CD14-positive monocyte (primary cell): ENCODE results near the gene KIAA1755. TPM values are rescaled to one million over a fixed set of nuclear protein-coding genes. Genes with fewer than 3 reads are reported as not detected.

Experiments used
- DNase-seq, 3 donors: peaks; one replicate each; pipeline ENCODE4 v3.0.0-alpha.2; 2011 to 2022
- H2AFZ ChIP-seq: 2 replicates; pipeline ENCODE4 v1.6.0; 2012; ENCODE audit warnings: mild to moderate bottlenecking, low read depth, low read length, inconsistent platforms; ENCODE audit not compliant: insufficient read depth, poor library complexity, severe bottlenecking
- H3K27ac ChIP-seq, 2 donors: 1 replicate in 1 of 2; 2 replicates in 1 of 2; pipeline ENCODE4 v1.5.1; 2012 to 2013; ENCODE audit warnings: low read length in 2 of 2, control low read depth in 1 of 2, inconsistent platforms in 1 of 2, low read depth in 1 of 2, mild to moderate bottlenecking in 1 of 2
- H3K27me3 ChIP-seq, 2 donors: one replicate each; pipeline versions ENCODE4 v1.6.0 to v1.6.1; 2011 to 2013; ENCODE audit warnings: low read length in 2 of 2; ENCODE audit not compliant: control insufficient read depth in 2 of 2, insufficient read depth in 2 of 2
- H3K36me3 ChIP-seq, 2 donors: replicated peaks in 1 of 2; 1 replicate in 1 of 2; 2 replicates in 1 of 2; pipeline versions ENCODE4 v1.5.1 to v1.6.1; 2012 to 2013; ENCODE audit warnings: low read length in 2 of 2, control low read depth in 1 of 2, inconsistent platforms in 1 of 2, mild to moderate bottlenecking in 1 of 2; ENCODE audit not compliant: insufficient read depth in 2 of 2, control insufficient read depth in 1 of 2
- H3K4me1 ChIP-seq, 2 donors: 1 replicate in 1 of 2; 2 replicates in 1 of 2; pipeline versions ENCODE4 v1.5.1 to v1.6.1; 2012 to 2013; ENCODE audit warnings: low read length in 2 of 2, control low read depth in 1 of 2, inconsistent platforms in 1 of 2, mild to moderate bottlenecking in 1 of 2, moderate library complexity in 1 of 2; ENCODE audit not compliant: insufficient read depth in 2 of 2, control insufficient read depth in 1 of 2
- H3K4me2 ChIP-seq: replicated peaks from 2 replicates; pipeline ENCODE3; 2012; ENCODE audit warnings: low read length, moderate library complexity, mild to moderate bottlenecking; ENCODE audit not compliant: poor library complexity, severe bottlenecking; ENCODE audit errors: extremely low read depth
- H3K4me3 ChIP-seq, 3 experiments: fragments of 200-600 bp in 1 of 3; sonication (generic) in 1 of 3; replicated peaks in 1 of 3; 1 replicate in 2 of 3; 2 replicates in 1 of 3; pipeline ENCODE4 v1.5.1; 2011 to 2013; ENCODE audit warnings: low read length in 3 of 3, mild to moderate bottlenecking in 3 of 3, control low read depth in 2 of 3, low read depth in 2 of 3, inconsistent platforms in 1 of 3, moderate library complexity in 1 of 3
- H3K79me2 ChIP-seq: 2 replicates; pipeline ENCODE4 v1.6.0; 2012; ENCODE audit warnings: mild to moderate bottlenecking, control low read depth, inconsistent platforms, low read length, moderate library complexity; ENCODE audit not compliant: insufficient read depth
- H3K9ac ChIP-seq: 2 replicates; pipeline ENCODE4 v1.6.0; 2017; ENCODE audit warnings: low read length, mild to moderate bottlenecking; ENCODE audit not compliant: insufficient read depth, poor library complexity, severe bottlenecking
- H3K9me3 ChIP-seq, 2 donors: replicated peaks in 1 of 2; 1 replicate in 1 of 2; 2 replicates in 1 of 2; pipeline versions ENCODE4 v1.5.1 to v1.6.1; 2012 to 2013; ENCODE audit warnings: low read length in 2 of 2, control low read depth in 1 of 2; ENCODE audit not compliant: control insufficient read depth in 1 of 2, insufficient read depth in 1 of 2
- H4K20me1 ChIP-seq: 2 replicates; pipeline ENCODE4 v1.6.0; 2012; ENCODE audit warnings: mild to moderate bottlenecking, low read length, control low read depth, moderate library complexity; ENCODE audit not compliant: insufficient read depth
- H3K27ac Mint-ChIP-seq, 7 donors: one replicate each; pipeline ENCODE4 v1.8.0; 2020; ENCODE audit warnings: mild to moderate bottlenecking in 7 of 7, mixed read lengths in 7 of 7, moderate library complexity in 6 of 7, inconsistent platforms in 2 of 7
- H3K27me3 Mint-ChIP-seq, 3 donors: one replicate each; pipeline ENCODE4 v1.8.0; 2021 to 2022; ENCODE audit warnings: low read depth in 3 of 3, mild to moderate bottlenecking in 3 of 3, mixed read lengths in 3 of 3, moderate library complexity in 3 of 3, inconsistent platforms in 1 of 3
- H3K36me3 Mint-ChIP-seq, 2 donors: one replicate each; pipeline ENCODE4 v1.8.0; 2020; ENCODE audit warnings: mixed read lengths in 2 of 2, inconsistent platforms in 1 of 2, mild to moderate bottlenecking in 1 of 2
- H3K4me1 Mint-ChIP-seq: one replicate; pipeline ENCODE4 v1.8.0; 2020; ENCODE audit warnings: mild to moderate bottlenecking, mixed read lengths
- H3K4me3 Mint-ChIP-seq, 2 donors: one replicate each; pipeline ENCODE4 v1.8.0; 2020; ENCODE audit warnings: mild to moderate bottlenecking in 2 of 2, mixed read lengths in 2 of 2, moderate library complexity in 1 of 2
- H3K9me3 Mint-ChIP-seq, 7 donors: one replicate each; pipeline ENCODE4 v1.8.0; 2020 to 2022; ENCODE audit warnings: mixed read lengths in 7 of 7, mild to moderate bottlenecking in 6 of 7, moderate library complexity in 6 of 7, inconsistent platforms in 2 of 7
- WGBS: methylation state at CpG from one replicate; pipeline ENCODE4 v1.1.5; 2013; ENCODE audit warnings: missing lambda C conversion rate; ENCODE audit not compliant: insufficient coverage; 5-methylcytosine and 5-hydroxymethylcytosine counted together
- intact Hi-C, 2 donors: fragments of 100-400 bp; cut with micrococcal nuclease; formaldehyde crosslinking; loops; one replicate each; pipeline versions ENCODE4 v1.15.0 to v1.15.1; 2023
- polyA plus RNA-seq, 3 donors: library from polyadenylated mRNA; depleted of rRNA in 1 of 3; unstranded in 2 of 3; stranded (reverse) in 1 of 3; fragments of 300-500 nt in 2 of 3; fragments of >200 nt in 1 of 3; fragmentation: Illumina TruSeq in 2 of 3; gene quantifications; 1 replicate in 2 of 3; 2 replicates in 1 of 3; pipeline ENCODE4 v1.2.3, GENCODE V29; 2012 to 2021
- TF ChIP-seq, protein P1 (sequence below): fragments of 200-600 bp; IDR thresholded peaks from one replicate; pipeline ENCODE4 v1.8.0; 2022; ENCODE audit warnings: antibody characterized with exemption, mild to moderate bottlenecking

KIAA1755 gene
- polyA plus RNA-seq, 3 donors, result not detected

DNA sequence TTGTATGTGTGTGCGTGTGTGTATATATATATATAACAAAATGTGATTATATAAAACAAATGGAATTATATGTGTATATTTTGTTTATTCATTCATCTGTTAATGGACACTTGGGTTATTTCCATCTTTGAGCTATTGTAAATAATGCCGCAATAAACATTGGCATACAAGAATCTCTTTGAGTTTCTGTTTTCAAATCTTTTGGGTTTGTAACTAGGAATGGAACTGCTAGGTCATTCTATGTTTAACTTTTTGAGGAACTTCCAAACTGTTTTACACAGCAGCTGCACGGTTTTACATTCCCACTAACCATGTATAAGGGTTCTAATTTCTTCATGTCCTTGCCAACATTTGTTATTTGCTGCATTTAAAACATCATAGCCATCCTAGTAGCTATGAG, 55.5 kb downstream of the KIAA1755 start:
- intact Hi-C loops, result no loop called here
- Mint-ChIP-seq H3K36me3 (no peaks in the 10 kb centered on the region), H3K4me3 (no peak overlapping the region), H3K4me1 (peaks cover 40% of the 10 kb centered on the region), H3K27ac (peak overlapping the region in 3 of 7 donors; percentile 11 to 68 (median 47)), H3K27me3 (peaks cover 2 to 3% (median 2%) of the 10 kb centered on the region in 3 donors), H3K9me3 (peaks cover 0 to 3% (median 0%) of the 10 kb centered on the region in 7 donors)
- no peaks in the 10 kb centered on the region for H4K20me1 ChIP-seq
- H3K9me3 ChIP-seq, result no peaks in the 10 kb centered on the region
- no peaks in the 10 kb centered on the region for H3K27me3 ChIP-seq
- H3K9ac ChIP-seq, result no peak overlapping the region
- no peak overlapping the region for H3K4me2 ChIP-seq
- H3K4me3 ChIP-seq, result no peak overlapping the region
- peak in 2 of 3 donors; percentile 25 to 40 for DNase-seq
- peaks cover 19 to 28% of the 10 kb centered on the region in 2 donors for H3K4me1 ChIP-seq
- H3K36me3 ChIP-seq, result no peaks in the 10 kb centered on the region
- TF ChIP-seq, protein P1, sequence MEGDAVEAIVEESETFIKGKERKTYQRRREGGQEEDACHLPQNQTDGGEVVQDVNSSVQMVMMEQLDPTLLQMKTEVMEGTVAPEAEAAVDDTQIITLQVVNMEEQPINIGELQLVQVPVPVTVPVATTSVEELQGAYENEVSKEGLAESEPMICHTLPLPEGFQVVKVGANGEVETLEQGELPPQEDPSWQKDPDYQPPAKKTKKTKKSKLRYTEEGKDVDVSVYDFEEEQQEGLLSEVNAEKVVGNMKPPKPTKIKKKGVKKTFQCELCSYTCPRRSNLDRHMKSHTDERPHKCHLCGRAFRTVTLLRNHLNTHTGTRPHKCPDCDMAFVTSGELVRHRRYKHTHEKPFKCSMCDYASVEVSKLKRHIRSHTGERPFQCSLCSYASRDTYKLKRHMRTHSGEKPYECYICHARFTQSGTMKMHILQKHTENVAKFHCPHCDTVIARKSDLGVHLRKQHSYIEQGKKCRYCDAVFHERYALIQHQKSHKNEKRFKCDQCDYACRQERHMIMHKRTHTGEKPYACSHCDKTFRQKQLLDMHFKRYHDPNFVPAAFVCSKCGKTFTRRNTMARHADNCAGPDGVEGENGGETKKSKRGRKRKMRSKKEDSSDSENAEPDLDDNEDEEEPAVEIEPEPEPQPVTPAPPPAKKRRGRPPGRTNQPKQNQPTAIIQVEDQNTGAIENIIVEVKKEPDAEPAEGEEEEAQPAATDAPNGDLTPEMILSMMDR, result no peak
- no CpG with 5 or more reads among the region's 3 CpGs for WGBS
- no peak overlapping the region for H2AFZ ChIP-seq
- peak overlapping the region in 1 of 2 donors; percentile 46 for H3K27ac ChIP-seq
- no peaks in the 10 kb centered on the region for H3K79me2 ChIP-seq

DNA sequence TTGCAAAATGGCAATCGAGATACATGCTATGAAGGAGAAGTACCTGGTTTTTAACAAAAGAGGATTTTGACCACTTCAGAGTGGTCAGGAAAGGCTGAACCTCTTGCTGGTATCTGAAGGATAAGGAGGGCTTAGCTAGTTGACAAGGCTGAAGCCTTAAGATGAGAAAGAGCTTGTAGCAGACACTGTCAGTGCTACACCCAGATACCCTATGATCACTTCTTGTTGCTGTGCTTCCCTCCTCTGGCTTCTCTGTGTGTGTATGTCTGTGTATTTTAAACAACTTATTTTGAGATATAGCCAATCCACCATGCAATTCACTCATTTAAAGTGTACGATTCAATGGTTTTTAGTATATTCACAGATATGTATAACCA, 56.6 kb downstream of the KIAA1755 start:
- Mint-ChIP-seq H3K27ac (no peak overlapping the region), H3K36me3 (no peaks in the 10 kb centered on the region), H3K9me3 (peaks cover 0 to 3% (median 0%) of the 10 kb centered on the region in 7 donors), H3K27me3 (peaks cover 0 to 3% (median 2%) of the 10 kb centered on the region in 3 donors), H3K4me3 (no peak overlapping the region), H3K4me1 (peaks cover 40% of the 10 kb centered on the region)
- intact Hi-C loops, result loop anchor here in 1 of 2 donors (5.0 kb wide), 1 partner anchor 37 kb away; the partner anchor contains the start of gene TGM2
- Histone ChIP-seq H3K4me1 (peaks cover 19 to 28% of the 10 kb centered on the region in 2 donors), H2AFZ (no peak overlapping the region), H3K4me2 (no peak overlapping the region), H3K9ac (no peak overlapping the region), H3K79me2 (no peaks in the 10 kb centered on the region), H3K27ac (no peak overlapping the region), H3K36me3 (no peaks in the 10 kb centered on the region), H3K9me3 (no peaks in the 10 kb centered on the region), H4K20me1 (no peaks in the 10 kb centered on the region), H3K4me3 (no peak overlapping the region), H3K27me3 (no peaks in the 10 kb centered on the region)
- TF ChIP-seq, protein P1, result no peak
- 40% methylated on average over 1 of the region's 2 CpGs for WGBS
- DNase-seq, result no peak
